B cell (primary cell): ENCODE results near the gene C6orf89. TPM values are rescaled to one million over a fixed set of nuclear protein-coding genes. Genes with fewer than 3 reads are reported as not detected.
A peak's percentile ranks its signal among the peaks of the same experiment; 100 is the strongest.

Experiments used
- ATAC-seq: fragments of 200-7000 bp; cut with Tn5 transposase; one replicate; pipeline ENCODE4 v1.10.0; 2021; ENCODE audit warnings: low read depth, mild to moderate bottlenecking, moderate number of reproducible peaks, moderate library complexity
- CTCF ChIA-PET: fragments of 350-600 bp; sonication (Branson Sonifier 250); formaldehyde crosslinking; loops from one replicate; lab custom pipeline; 2021; ENCODE audit warnings: antibody characterized with exemption, inconsistent platforms; lab: Charles Lee
- POLR2A ChIA-PET: fragments of 350-600 bp; sonication (Branson Sonifier 250); formaldehyde crosslinking; loops from one replicate; lab custom pipeline; 2021; ENCODE audit warnings: antibody characterized with exemption; lab: Charles Lee
- DNase-seq: peaks from one replicate; pipeline ENCODE4 v3.0.0; 2013
- H2AFZ ChIP-seq: 2 replicates; pipeline ENCODE4 v1.6.1; 2012; ENCODE audit warnings: mild to moderate bottlenecking, low read depth, low read length; ENCODE audit not compliant: insufficient read depth, poor library complexity, severe bottlenecking
- H3K27ac ChIP-seq, 2 donors: 1 replicate in 1 of 2; 2 replicates in 1 of 2; pipeline ENCODE4 v1.5.1; 2012 to 2013; ENCODE audit warnings: low read length in 2 of 2, mild to moderate bottlenecking in 2 of 2, moderate library complexity in 1 of 2
- H3K27me3 ChIP-seq, 4 experiments: fragments of 200-600 bp in 1 of 4; sonication (generic) in 1 of 4; replicated peaks in 1 of 4; 1 replicate in 2 of 4; 2 replicates in 2 of 4; pipeline versions ENCODE4 v1.6.1 to v1.7.0; 2013 to 2016; ENCODE audit warnings: low read length in 3 of 4, mild to moderate bottlenecking in 2 of 4, mixed read lengths in 1 of 4, moderate library complexity in 1 of 4; ENCODE audit not compliant: insufficient read depth in 4 of 4, control insufficient read depth in 3 of 4; ENCODE audit errors: control extremely low read depth in 1 of 4
- H3K36me3 ChIP-seq, 2 experiments: replicated peaks in 1 of 2; 1 replicate in 1 of 2; 2 replicates in 1 of 2; pipeline versions ENCODE4 v1.6.1 to v1.7.1; 2013; ENCODE audit warnings: low read length in 1 of 2; ENCODE audit not compliant: insufficient read depth in 2 of 2, control insufficient read depth in 1 of 2; ENCODE audit errors: control extremely low read depth in 1 of 2, extremely low read depth in 1 of 2
- H3K4me1 ChIP-seq, 2 donors: fragments of 200-600 bp in 1 of 2; sonication (generic) in 1 of 2; 1 replicate in 1 of 2; 2 replicates in 1 of 2; pipeline versions ENCODE4 v1.5.1 to v1.6.1; 2013 to 2017; ENCODE audit warnings: low read length in 2 of 2; ENCODE audit not compliant: control insufficient read depth in 2 of 2, insufficient read depth in 2 of 2
- H3K4me2 ChIP-seq: replicated peaks from 2 replicates; pipeline ENCODE3; 2012; ENCODE audit warnings: mild to moderate bottlenecking, low read depth, low read length; ENCODE audit not compliant: poor library complexity, severe bottlenecking
- H3K4me3 ChIP-seq, 5 experiments: fragments of 200-600 bp in 1 of 5; sonication (generic) in 1 of 5; 1 replicate in 3 of 5; 2 replicates in 2 of 5; pipeline versions ENCODE4 v1.5.1 to v1.7.0; 2011 to 2016; ENCODE audit warnings: low read length in 4 of 5, mild to moderate bottlenecking in 4 of 5, low read depth in 2 of 5, control low read depth in 1 of 5, moderate library complexity in 1 of 5; ENCODE audit not compliant: insufficient read depth in 1 of 5; ENCODE audit errors: control extremely low read depth in 1 of 5, extremely low read depth in 1 of 5
- H3K79me2 ChIP-seq: fragments of 200-600 bp; sonication (generic); one replicate; pipeline ENCODE4 v1.6.0; 2016; ENCODE audit warnings: low read length; ENCODE audit not compliant: control insufficient read depth, insufficient read depth
- H3K9ac ChIP-seq: fragments of 200-600 bp; sonication (generic); 2 replicates; pipeline ENCODE4 v1.6.1; 2017; ENCODE audit warnings: mild to moderate bottlenecking, low read length, moderate library complexity
- H3K9me3 ChIP-seq, 3 donors: one replicate each; pipeline versions ENCODE4 v1.6.1 to v1.7.1; 2013; ENCODE audit warnings: low read length in 2 of 3; ENCODE audit not compliant: control insufficient read depth in 2 of 3, insufficient read depth in 1 of 3; ENCODE audit errors: control extremely low read depth in 1 of 3
- H4K20me1 ChIP-seq: 2 replicates; pipeline ENCODE4 v1.6.0; 2012; ENCODE audit warnings: mild to moderate bottlenecking, low read length; ENCODE audit not compliant: insufficient read depth, control insufficient read depth, poor library complexity, severe bottlenecking
- H3K27ac Mint-ChIP-seq: one replicate; pipeline ENCODE4 v1.8.0; 2021; ENCODE audit warnings: mixed read lengths
- H3K27me3 Mint-ChIP-seq: one replicate; pipeline ENCODE4 v1.8.0; 2021; ENCODE audit warnings: mixed read lengths
- H3K4me1 Mint-ChIP-seq: one replicate; pipeline ENCODE4 v1.8.0; 2021; ENCODE audit warnings: mixed read lengths
- H3K4me3 Mint-ChIP-seq: one replicate; pipeline ENCODE4 v1.8.0; 2021; ENCODE audit warnings: mixed read lengths
- H3K9me3 Mint-ChIP-seq: one replicate; pipeline ENCODE4 v1.8.0; 2022; ENCODE audit warnings: mixed read lengths; ENCODE audit not compliant: insufficient read depth
- EZH2 ChIP-seq: IDR thresholded peaks from 2 replicates; pipeline ENCODE4 v1.6.1; 2012; ENCODE audit warnings: borderline replicate concordance, low read depth, mild to moderate bottlenecking, moderate library complexity, low read length; ENCODE audit not compliant: insufficient read depth, poor library complexity, severe bottlenecking
- WGBS: methylation state at CpG from one replicate; pipeline ENCODE4 v1.1.5; 2013; ENCODE audit warnings: missing lambda C conversion rate; ENCODE audit not compliant: insufficient coverage; 5-methylcytosine and 5-hydroxymethylcytosine counted together
- intact Hi-C: fragments of 100-400 bp; cut with micrococcal nuclease; formaldehyde crosslinking; loops from one replicate; pipeline ENCODE4 v1.10.0; 2022
- polyA plus RNA-seq: library from polyadenylated mRNA; depleted of rRNA; stranded (reverse); fragments of >200 nt; gene quantifications from 2 replicates; pipeline ENCODE4 v1.2.3, GENCODE V29; 2012
- total RNA-seq, 2 donors: library from RNA; stranded (reverse); fragments of 120-200 nt in 1 of 2; gene quantifications; 1 replicate in 1 of 2; 2 replicates in 1 of 2; pipeline versions ENCODE4 v1.2.3 to v1.2.4, GENCODE V29; 2013 to 2022
- TF ChIP-seq, protein P1 (sequence below): fragments of 200-600 bp; IDR thresholded peaks from one replicate; pipeline ENCODE4 v1.8.0; 2022; ENCODE audit warnings: antibody characterized with exemption, mild to moderate bottlenecking

Gene C6orf89
- total and polyA plus RNA-seq, 2 donors (not counting 1 experiment from before 2014, with no cell fraction given), result 13.0 to 35.3 TPM

DNA sequence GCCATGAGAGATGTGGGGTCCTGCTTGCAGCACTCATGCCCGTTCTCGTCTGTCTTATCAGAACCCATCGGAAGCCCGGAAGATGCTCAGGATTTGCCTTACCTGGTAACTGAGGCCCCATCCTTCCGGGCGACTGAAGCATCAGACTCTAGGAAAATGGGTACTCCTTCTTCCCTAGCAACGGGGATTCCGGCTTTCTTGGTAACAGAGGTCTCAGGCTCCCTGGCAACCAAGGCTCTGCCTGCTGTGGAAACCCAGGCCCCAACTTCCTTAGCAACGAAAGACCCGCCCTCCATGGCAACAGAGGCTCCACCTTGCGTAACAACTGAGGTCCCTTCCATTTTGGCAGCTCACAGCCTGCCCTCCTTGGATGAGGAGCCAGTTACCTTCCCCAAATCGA lies 77.1 kb downstream of the C6orf89 start:
- no peaks in the 10 kb centered on the region for H3K79me2 ChIP-seq
- peak overlapping the region in 4 of 5 experiments; percentile 10 to 25 (median 20) for H3K4me3 ChIP-seq
- DNase-seq, result peak; percentile 89
- POLR2A ChIA-PET, result interaction anchor here (0.7 to 1.3 kb wide), 2 partner anchors 41 to 207 kb away, joined by 3 to 5 read pairs; partner anchors contain the start of gene PIM1
- H3K4me1 ChIP-seq, result peaks cover 22 to 30% of the 10 kb centered on the region in 2 donors
- intact Hi-C loops, result loop anchor here (1.0 to 2.0 kb wide), 2 partner anchors 44 to 78 kb away; partner anchors contain the start of gene C6orf89
- H3K4me3 Mint-ChIP-seq, result peak overlapping the region; percentile 75
- no peaks in the 10 kb centered on the region for H4K20me1 ChIP-seq
- H3K4me1 Mint-ChIP-seq, result peaks cover 35% of the 10 kb centered on the region
- no peaks in the 10 kb centered on the region for H3K27me3 Mint-ChIP-seq
- H3K9ac ChIP-seq, result no peak overlapping the region
- no peaks in the 10 kb centered on the region for H3K9me3 Mint-ChIP-seq
- H2AFZ ChIP-seq, result peak overlapping the region; percentile 64
- no peaks in the 10 kb centered on the region for H3K9me3 ChIP-seq
- H3K27me3 ChIP-seq, result no peaks in the 10 kb centered on the region
- no peak for TF ChIP-seq EZH2
- TF ChIP-seq, protein P1, sequence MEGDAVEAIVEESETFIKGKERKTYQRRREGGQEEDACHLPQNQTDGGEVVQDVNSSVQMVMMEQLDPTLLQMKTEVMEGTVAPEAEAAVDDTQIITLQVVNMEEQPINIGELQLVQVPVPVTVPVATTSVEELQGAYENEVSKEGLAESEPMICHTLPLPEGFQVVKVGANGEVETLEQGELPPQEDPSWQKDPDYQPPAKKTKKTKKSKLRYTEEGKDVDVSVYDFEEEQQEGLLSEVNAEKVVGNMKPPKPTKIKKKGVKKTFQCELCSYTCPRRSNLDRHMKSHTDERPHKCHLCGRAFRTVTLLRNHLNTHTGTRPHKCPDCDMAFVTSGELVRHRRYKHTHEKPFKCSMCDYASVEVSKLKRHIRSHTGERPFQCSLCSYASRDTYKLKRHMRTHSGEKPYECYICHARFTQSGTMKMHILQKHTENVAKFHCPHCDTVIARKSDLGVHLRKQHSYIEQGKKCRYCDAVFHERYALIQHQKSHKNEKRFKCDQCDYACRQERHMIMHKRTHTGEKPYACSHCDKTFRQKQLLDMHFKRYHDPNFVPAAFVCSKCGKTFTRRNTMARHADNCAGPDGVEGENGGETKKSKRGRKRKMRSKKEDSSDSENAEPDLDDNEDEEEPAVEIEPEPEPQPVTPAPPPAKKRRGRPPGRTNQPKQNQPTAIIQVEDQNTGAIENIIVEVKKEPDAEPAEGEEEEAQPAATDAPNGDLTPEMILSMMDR, result no peak
- peak overlapping the region; percentile 58 to 61 for H3K27ac ChIP-seq
- 20% methylated on average over 12 of the region's 12 CpGs for WGBS
- peak; percentile 75 for ATAC-seq
- peaks cover 0 to 10% of the 10 kb centered on the region in 2 experiments for H3K36me3 ChIP-seq
- H3K27ac Mint-ChIP-seq, result peak overlapping the region; percentile 92
- peak overlapping the region; percentile 67 for H3K4me2 ChIP-seq
- CTCF ChIA-PET, result interaction anchor here (0.5 to 2.4 kb wide), 5 partner anchors 15 to 1567 kb away, joined by 3 to 14 read pairs (median 5); partner anchors contain the start of gene C6orf89
